Dedifferentiated amniotic fluid mesenchymal stem cell (primary cell): Measurements from ENCODE around the gene DLL4.

Experiments used
- DNase-seq: peaks from one replicate; pipeline ENCODE4 v3.0.0-alpha.2; 2016; ENCODE audit errors: extremely low spot score

The DLL4 gene

DNA sequence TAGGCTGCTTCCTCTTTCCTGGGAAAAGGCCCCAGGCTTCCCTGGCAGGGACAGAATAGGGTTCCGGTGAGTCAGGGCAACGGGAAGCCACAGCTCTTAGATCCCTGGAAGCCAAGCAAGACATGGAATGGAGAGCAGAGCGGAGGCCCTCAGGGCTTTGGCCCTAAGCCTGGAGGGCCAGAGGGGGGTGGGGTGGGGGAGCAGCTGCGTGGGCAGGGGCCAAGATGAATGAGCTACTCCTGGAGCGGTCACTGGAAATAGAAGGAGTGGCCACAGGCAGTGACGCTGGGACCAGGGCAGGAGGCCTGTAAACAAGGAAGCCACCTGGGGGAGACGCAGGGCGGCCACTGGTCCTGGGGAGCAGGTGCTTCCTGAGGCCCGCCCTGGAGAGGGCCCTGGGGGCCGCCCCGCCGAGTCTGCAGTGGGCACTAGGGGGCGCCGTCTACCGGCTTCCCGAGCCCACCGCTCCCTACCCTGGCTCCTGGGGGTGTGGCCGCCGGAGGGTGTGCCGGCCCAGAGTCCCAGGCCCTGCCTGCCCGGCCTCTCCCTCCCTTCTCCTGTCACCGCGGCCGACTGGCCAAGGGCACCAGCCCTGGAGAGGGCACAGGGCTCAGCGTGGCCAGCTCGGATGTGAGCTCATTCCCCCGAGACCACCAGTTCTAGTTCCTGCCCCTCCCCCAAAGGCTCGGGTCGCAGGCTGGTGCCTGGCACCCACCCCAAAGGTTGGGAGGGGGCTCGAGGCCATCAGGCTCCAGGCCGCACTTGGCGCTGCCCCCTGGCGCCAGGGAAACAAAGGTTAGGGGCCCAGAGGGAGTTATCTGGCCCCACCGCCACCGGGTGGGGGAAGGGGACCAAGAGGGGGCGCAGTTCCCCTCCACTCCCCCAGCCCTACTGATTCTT, 22.8 kb upstream of the DLL4 start:
- DNase-seq, result peak; percentile 93

DNA sequence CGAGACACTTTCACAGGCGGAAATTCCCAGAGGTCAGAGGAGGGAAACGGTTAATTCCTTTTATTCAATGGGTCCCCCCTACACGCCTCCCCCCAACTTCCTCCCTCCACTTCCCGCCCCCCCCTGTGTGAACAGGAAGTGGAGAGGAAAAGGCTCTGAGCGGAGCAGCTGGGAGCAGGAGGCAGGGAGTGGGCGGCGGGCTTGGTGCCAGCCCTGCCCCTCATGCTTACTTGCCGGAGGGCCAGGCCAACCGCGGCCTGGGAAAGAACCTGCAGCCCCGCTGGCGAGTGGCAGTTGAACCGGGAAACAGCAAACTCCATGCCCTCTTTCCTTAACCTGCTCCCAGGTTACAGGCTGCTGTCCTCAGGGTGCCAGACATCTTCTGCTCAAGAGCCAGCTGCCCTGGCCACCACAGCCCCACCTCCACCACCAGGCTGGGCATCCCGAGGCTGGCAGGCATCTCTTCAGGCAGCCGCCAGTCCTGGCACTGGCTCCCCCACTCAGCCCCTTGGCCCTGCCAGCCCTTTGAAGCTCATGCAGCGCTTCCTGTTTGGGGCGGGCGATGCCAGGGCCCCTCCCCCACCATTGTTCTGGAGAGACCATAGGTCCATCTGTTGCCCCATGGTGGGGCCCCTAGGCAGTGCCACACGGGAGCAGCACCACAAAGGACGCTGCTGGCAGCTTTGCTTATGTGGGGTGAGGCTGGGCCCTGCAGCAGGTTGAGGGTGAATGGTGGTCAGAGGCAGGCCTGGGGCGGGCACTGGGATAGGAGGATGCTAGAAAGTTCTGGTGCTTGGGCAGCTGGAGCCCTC, 21.9 kb upstream of the DLL4 start:
- no peak for DNase-seq

DNA sequence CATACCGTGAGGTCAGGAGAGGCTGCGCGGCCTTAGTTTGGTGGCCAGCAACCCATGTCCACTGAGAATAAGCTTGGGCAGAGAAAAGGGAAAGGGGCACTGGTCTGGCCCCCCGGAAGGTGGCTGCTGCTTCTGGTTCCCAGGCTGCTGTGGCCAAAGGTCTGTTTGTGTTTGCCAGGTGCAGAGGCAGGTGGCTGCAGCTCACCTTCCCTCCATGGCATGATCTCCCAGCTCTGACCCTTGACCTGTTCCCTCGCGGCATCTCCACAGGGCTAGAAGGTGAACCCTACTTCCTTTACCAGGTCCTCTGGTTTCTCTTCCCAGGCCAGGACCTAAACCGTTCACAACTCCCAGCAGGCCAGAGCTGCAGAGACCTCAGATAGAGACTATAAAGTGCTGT, 21.0 kb upstream of the DLL4 start:
- DNase-seq, result no peak

DNA sequence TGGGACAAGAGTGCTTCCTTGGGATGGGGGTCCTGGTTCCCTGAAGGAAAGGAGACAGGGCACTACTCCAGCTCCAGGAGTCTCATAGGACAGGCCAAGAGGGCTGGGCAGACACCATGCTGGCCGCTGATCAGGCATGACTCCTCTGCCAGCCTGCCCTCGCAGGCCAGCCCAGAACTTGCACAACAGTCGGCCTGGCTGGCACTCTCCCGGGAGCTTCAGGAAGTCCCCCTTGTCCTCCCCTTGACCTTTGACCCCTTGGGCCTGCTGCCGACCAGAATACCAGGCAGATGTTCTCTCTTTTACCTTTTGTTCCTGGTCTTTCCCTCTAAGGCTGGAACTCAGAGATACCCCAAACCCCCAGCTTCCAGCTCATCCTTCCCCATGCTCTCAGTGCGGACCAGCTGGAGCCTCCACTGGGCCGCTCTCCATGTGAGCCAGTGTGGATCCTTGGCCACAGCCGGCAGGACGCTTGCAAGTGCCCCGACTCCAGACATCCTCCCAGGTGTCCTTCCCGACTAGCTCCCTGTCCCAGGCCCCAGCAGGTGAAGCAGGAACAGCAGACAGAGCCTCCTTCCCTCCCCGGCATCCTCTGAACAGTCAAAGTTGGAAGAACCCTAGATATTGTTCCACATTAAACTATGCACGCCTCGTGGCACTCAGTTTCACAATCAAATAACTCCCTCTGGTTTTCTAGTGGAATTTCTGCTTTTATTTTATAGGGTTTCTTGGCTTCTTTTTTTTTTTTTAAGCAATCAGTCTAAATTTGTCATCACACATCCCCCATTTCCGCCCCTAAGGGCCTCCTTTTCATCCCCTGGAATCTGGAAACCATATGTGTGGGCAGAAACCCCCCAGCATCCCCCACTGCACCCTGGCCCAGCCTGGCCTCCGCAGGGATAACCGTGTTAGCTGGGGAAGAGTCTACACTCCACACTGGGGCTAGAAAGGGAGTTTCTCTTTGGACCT, 19.2 kb upstream of the DLL4 start:
- no peak for DNase-seq

DNA sequence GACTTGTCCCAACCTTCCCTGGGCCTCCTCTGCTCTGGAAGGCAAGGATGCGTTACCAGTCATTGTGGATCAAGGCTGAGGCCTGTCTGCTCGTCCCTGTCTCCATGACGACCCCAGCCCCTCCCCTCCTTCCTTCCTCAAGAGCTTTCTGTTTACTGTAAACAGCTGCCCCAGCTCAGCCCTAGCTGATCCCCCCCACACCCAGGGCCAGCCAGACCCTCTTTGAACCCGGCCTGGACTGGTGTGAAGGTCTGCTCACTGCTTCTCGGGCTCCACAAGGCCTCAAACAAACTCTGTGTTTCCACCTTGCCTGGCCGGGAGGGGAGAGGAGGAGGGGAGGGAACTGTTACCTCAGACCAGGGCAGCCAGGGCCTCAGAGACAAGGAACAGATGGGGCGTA, 18.0 kb upstream of the DLL4 start:
- DNase-seq, result no peak

DNA sequence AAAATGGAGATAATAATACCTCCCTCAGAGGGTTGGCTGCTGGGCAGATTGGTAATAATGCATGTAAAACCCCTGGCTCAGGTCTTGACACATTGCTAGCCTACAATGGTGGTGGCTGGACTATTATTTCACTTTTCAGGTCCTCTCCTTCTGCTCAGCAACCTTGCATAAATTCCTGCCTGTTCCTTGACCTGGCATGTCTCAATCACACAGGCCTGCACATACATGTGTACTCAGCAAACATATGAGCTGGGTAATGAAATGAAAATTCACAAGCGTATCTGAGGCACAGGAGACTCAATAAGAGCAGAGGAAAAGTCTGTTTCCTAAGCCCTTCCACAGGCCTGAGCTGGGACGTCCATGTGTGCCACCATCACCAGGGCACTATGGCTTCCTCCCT, 17.4 kb upstream of the DLL4 start:
- DNase-seq, result no peak

DNA sequence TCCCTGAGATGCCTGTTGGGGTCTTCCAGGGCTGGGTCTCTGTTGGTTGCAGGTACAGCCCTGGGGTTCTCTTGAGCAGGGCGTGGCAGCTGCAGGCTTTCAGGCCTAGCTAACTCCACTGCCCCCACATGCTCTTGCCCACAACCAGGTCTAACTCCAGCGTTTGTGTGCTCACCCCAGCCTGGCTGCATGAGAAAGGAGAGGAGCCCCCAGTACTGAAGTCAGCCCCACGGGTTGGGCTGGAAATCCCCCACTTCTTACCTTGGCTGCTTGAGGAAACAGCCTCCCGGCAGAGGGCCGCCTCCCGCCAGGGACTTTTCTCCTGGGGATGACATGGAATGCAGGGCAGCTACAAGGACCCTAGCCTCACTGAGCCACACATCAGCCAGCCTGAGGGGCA, 16.7 kb upstream of the DLL4 start:
- DNase-seq, result no peak

DNA sequence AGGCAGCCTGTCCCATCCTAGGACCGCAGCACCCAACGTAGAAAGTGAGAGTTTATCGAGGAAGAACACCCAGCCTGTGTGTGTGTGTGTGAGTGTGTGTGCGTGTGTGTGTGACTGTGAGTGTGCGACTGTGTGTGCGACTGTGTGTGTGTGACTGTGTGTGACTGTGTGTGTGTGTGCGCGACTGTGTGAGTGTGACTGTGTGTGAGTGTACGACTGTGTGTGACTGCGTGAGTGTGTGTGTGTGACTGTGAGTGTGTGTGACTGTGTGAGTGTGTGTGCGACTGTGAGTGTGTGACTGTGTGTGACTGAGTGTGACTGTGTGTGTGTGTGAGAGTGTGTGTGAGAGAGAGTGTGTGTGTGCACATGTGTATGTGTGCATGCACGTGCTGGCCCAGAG, 15.1 kb upstream of the DLL4 start:
- no peak for DNase-seq

DNA sequence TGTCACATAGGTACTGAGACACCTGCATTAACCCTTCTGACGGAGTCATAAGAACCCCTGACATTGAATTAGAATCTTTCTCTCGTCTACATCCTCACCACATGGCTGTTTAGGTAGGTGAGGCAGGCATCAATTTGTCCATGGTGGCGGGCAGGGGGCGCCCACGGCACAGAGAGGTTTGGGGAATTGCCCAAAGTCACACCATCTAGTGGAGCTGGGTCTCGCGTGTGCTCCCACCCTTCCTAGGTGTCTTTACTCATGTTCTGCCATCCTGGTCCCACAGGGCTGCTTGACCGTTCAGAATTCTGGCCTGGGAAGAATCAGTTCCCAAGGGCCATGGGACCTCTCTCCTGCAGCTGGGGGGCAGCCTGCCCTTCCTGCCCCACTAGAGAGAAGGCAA, 14.7 kb upstream of the DLL4 start:
- DNase-seq, result no peak

DNA sequence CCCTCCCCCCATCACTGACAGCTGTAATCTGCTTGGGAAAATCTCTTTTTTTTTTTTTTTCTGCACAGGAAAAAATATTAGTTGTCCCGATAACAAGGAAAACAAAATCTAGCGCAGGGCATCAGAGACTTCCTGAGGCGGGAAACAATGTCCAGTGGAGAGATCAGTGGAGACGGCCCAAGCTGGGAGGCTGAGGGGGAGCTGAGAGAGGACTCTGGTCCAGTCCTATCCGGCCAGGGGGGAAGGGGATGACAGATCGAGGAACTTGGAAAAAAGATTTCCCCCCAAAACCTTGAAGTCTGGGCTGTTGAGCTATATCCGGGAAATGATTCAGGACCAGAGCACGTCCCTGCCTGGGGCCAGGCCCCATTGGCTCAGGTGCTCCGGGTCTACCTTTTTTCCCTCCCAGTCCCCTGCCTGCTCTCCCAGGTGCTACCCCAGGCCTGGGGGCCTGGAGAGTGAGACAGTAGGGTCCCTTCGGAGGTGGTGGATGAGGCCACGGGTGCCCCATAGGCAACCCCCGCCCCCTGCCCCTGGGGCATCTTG, 14.0 kb upstream of the DLL4 start:
- no peak for DNase-seq

DNA sequence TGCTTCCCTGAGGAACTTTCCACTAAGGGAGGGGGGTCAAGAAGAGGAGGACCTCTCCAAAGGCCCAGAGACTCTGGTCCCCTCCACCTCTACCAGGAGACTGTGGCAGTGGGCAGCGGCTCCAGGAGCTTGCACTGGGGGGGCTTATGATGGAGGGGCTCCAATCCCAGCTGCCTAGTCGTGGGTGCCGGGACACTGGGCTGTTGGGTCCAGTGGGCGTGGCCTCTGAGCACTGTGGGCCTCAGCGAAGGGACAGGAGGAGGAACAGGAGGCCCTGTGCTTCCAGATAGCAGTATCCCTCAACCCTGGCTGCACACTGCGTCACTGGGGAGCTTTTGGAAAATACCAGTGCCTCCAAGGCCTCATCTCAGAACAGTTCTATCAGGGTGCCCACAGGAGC, 13.5 kb upstream of the DLL4 start:
- DNase-seq, result no peak

DNA sequence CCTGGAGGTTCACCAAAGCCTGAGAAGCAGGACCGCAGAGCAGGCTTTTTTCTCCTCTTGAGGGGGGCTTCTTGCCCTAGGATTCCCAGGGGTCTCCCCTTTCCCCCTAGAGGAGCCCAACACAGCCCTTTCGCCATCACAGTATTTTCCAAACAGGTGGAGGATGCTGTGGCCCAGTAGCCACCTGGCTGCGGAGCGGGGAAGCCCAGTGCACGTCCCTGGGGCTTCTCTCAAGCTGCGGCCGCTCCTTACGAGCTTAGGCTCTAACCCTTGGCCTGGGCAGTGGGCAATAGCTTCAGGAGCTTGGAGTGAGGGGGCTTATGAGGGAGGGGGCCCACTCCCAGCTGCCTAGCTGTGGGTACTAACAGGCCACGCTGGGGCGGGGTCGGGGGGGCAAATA, 11.6 kb upstream of the DLL4 start:
- DNase-seq, result no peak

DNA sequence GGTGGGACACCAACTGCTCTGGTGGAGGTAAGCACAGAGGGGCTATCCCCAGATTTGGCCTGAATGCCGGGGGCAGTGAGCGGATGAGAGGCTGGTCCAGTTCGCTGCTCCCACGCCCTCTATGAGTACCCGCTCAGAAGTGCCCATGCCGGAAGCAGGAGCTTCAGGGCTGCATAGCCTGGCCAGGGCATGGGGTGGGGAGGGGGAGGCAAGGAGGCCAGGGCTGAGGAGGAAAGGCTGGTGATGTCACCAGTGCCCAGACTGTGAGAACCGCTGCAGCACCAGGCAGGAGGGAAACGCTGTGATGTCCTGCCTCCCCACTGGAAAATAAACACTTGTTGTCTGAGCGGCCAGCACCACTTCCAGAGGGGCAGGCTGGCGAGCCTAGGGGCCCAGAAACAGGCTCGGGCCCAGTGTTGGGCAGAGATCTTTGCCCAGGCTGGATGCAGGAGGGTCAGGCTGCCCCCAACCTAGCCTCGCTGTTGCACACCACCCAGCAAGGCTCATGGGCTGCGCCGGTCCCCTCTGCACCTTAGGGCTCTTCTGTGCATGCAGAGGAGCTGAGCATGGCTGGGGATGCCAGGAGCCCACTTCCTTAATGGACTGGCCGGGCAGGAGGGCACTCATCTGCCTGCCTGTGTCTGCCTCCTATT, 10.9 kb upstream of the DLL4 start:
- no peak for DNase-seq

DNA sequence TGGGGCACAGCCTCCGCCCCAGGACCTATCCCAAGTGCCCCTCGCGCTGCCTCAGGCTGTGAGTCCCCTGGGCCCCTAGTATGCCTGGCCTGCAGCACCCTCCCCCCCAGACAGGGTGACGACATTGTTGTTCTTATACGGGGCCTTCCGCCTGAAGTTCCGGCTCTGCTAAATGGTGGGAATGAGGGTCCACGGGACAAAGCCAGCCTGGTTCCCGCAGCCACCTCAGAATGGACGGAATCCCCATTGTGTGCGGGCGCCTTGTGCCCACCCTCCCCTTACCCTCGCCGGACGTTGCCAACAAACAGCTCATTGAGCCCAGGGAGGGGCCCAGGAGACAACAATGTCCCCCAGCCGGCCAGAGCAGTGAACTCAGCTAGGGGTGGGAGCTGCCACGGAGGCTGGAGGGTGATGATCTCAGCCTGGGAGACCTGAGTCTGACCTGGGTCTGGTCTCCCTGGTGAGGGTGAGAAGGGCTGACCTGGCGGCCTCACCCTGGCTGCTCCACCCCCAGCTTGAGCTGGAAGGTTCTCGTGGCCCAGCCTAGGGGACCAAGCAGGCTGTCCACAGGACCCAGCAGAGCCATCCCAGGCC, 10.2 kb upstream of the DLL4 start:
- DNase-seq, result no peak

DNA sequence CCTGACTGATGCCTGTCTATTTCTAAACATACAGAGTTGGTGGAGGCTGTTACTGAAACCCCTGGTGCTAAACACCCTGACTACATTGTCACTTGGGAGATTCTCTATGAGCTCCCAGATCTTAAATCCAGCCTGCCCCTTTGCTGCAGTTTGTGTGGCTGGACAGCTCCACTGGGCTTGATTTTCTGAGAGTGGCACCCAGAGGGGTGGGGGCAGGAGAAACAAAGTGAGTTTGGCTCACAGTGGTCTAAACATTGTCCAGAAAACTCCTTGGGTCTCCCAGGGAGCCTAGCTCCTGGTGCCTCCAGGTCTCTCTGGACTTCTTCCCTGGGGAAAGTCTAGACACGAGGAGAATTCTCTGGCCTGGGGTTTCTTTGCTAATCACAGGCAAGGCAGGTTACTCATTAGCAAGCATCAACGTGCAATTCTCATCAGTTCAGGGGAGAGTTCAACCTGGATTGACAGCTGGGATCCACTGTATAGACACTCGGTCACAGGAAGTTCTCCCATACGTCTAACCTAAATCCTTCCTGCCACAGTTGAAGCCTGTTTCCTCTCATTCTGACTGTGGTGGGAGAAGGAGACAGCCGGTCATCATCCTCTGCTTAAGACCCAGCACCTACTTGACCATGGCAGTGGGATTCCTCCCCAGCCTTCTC, 7.1 kb upstream of the DLL4 start:
- no peak for DNase-seq

DNA sequence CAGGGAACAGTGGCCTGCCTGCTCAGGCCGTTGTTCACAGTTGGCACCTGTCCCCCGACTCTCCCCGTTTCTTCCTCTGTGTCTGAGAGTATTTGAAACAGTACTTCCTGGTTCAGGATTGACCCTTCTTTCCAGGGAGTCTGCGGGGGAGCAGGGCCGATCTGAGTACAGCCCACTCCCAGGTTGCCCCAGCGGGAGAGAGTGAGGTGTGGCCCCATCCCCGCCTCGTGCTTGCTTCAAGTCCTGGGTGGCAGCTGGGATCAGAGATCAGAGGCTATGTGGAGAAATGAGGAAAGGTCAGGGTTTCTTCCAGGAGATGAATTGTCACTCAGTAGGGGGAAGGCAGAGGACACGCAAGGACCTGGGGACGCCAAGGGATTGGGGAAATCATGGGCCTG, 6.5 kb upstream of the DLL4 start:
- DNase-seq, result no peak

DNA sequence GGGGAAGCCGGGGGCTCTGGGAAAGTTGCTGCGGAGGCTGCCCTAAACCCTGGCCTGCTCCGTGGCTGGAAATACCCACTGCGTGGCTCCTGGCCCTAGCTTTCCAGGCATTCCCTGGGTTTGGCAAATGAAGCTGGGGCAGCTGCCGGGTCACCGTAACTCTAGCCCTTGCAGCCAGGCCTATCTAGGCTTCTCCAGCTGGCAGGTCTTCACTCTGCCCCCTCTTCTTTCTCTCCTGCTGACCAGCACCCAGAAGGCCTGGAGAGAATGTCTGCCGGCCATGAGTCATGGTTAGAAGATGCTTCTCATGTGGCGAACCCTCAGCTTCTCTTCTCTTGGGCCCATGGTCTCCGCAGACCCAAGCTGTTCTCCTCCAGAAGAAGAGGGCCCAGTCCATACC, 5.6 kb upstream of the DLL4 start:
- no peak for DNase-seq

DNA sequence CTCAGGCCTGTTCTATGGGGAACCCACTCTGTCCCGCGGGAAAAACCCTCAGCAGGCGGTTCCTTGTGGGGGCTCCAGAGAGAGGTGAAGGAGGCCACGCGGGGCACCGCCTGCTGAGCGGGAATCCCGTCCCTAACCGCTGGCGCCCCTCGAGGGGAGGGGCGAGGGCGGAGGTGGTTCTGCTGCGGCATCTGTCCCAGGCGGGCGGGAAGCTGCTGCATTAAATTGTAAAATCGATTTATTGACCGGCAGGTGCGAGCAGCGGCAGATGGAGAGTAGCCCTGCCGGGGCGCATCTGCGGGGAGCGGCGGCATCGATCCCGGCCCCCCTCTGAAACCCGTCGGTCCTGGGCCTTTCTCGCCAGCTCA, 3.7 kb upstream of the DLL4 start:
- DNase-seq, result no peak

DNA sequence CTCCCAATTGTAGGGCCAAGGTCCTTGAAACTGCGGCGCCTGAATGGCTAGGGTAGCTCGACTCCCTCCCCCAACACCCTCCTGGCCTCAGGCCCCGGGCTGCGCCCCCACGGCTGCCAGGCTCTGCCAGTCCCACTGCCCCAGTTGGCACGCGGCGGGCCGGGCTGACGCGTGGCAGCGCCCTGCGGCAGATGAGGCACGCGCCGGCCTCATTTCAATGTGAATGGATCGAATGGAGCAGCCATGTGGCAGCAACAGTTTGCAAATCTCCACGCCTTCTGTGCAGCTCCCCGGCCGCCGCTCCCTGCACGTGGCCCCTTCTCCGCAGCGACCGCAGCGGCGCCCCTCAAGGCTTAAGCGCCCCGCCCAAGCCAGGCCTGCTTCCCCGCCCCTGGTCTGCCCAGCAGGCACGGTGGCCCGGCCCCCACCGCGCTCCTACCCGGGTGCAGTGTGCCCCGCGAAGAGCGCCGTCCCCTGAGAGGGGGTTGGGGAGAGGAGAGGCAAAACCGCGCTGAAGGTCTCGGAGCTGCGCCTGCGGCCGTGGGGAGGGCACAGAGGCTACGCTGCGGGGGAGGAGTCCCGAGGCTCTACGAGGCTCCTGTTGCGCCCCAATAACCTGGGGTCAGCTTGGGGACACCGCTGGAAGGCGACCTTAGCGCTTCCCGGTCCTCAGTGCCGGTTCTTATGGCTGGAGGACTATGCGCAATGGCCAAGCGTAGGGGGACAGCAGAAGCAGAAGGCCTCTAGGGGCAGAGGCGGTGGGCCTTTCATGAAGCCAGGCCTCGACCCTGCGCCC, 3.1 kb upstream of the DLL4 start:
- DNase-seq, result no peak
